Fibroblast of the conjunctiva (primary cell): Measurements from ENCODE around the gene ISLR.

ENCODE experiments used
- DNase-seq: peaks from one replicate; pipeline ENCODE4 v3.0.0-alpha.2; 2010; ENCODE audit warnings: low read depth

ISLR gene

GRCh38 chr15:74213858-74214284 lies 40.4 kb downstream of the ISLR start:
- no peak for DNase-seq

- DNase-seq, result no peak
These were observed 41.0 kb downstream of the ISLR start for GRCh38 chr15:74214324-74215021.

- no peak for DNase-seq
These were observed 42.4 kb downstream of the ISLR start for GRCh38 chr15:74215958-74216357.

- no peak for DNase-seq
These were observed 43.4 kb downstream of the ISLR start for GRCh38 chr15:74216949-74217348.

DNA sequence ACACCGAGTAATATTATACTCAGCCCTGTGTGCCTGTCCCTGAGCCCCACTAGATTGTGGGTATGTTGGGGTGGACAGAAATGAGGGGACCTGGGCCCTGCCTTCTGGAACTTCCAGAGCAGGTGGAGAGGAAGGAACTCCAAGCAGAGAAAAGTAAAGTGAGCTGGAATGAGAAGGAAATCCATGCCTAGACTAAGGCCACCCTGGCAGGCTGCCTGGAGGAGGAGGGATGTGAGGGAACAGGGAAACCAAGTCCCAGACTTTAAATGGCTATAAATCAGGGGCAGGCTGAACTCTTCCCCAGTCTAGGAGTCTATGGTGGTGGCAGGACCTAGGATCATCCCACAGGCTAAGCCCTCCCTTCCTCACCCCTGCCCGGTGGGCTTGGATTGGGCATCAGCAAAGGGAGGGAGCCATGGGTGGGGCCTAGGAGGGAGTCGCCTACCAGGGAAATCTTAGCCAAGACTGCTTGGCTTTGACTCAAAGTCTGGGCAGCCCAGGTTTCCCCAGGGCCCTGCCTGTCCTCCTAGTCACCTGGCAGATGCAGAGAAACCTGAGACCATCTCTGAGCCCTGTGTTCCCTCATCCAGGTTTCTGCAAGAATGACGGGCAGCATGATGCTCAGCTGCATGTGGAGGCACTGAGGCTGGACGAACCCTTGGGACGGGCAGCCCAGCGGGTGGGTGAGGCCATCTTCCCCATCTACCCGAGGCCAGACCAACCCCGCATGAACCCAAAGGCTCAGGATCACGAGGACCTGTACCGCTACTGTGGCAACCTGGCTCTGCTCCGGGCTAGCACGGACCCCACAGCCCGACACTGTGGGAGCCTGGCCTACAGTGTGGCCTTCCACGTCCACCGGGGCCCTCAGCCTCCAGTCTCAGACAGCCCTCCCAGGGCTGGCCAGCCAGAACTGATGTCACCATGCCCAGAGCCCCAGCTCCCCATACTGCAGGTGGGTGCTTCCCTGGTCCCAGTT lies 44.7 kb downstream of the ISLR start:
- no peak for DNase-seq

GRCh38 chr15:74220475-74221248 lies 47.2 kb downstream of the ISLR start:
- no peak for DNase-seq

- DNase-seq, result no peak
These were observed 48.1 kb downstream of the ISLR start for GRCh38 chr15:74221399-74222239.

DNA sequence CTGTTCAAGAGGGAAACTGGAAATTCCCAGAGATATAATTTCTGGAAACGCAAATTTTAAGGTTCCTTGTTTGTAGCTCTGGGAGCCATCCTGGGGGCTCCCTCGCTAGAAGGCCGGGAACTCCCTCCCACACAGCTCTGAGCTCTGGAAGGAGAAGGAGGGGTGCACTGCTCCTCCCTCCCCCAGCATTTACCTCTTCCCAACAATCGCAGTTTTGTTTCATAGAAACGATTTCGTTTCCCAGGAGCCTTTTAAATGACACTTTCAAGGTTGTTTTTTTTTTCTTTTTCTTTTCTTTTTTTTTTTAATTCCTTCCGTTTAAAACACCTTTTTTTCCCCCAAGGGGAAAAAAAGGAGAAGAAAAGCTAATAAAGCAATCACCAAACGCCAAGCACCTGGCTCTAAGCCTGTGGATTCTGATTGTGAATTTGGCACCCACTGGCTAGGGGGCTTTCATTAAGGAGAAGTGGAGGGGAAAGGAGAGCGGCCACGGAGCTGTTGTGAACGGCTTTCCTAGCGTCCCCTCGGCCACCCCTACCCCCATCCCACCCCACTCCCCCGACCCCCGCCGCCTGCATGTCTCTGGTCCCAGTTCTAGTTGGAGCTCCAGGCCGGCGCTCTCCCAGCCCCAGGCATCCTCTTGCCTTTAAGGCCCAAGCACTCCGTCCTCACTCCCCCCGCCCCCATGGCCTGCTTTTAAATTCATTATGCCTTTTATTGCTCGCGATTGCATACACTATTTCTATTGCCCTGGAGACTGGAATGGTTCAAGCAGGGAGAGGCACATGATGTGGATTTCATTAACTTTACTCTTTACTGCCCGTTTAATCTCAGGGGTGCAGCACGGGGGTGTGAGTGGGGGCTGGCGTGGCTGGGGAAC lies 49.0 kb downstream of the ISLR start:
- DNase-seq, result no peak

DNA sequence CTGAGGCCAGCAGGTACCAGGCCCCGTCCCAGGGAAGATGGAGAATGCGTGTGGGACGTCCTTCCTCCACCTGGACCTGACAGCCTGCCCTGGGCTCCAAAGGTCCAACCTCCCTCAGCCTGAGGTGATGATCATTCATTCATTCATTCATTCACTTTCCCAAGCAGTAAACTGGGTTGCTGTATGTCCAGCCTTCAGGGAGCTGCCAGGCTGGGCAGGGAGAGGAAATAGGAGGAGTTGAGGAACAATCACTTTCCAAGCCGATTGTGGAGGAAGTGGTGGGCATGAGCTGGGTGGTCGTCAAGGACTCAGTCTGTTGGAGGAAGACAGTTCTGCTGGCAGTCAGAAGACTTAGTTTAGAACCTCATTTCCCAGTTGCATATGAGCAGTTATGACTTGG lies 52.4 kb downstream of the ISLR start:
- no peak for DNase-seq
